NCI-H2227 treated with DMSO at 0.1 percent for 48 hours (cell line): ENCODE results near the gene CMTM8.

Experiments used
- DNase-seq: peaks from one replicate; lab custom pipeline; 2025; lab: John Stamatoyannopoulos, UW

CMTM8 gene

GRCh38 chr3:32229565-32229964 is 8.9 kb upstream of the CMTM8 start:
- no peak for DNase-seq

- DNase-seq = no peak
These were observed 2.1 kb upstream of the CMTM8 start for GRCh38 chr3:32236377-32236776.

- no peak for DNase-seq
These were observed 619 bp upstream of the CMTM8 start for GRCh38 chr3:32237670-32238452.

GRCh38 chr3:32239307-32240158 is 1.1 kb downstream of the CMTM8 start:
- DNase-seq = no peak

GRCh38 chr3:32240159-32240545 is 1.7 kb downstream of the CMTM8 start:
- DNase-seq = no peak

GRCh38 chr3:32241100-32241499 is 2.6 kb downstream of the CMTM8 start:
- no peak for DNase-seq

- DNase-seq = no peak
These were observed 5.0 kb downstream of the CMTM8 start for GRCh38 chr3:32243519-32243918.

- DNase-seq = no peak
These were observed 6.7 kb downstream of the CMTM8 start for GRCh38 chr3:32245200-32245599.

GRCh38 chr3:32246079-32246675 is 7.7 kb downstream of the CMTM8 start:
- no peak for DNase-seq

GRCh38 chr3:32249184-32249782 is 10.8 kb downstream of the CMTM8 start:
- DNase-seq = no peak

GRCh38 chr3:32254268-32254667 is 15.8 kb downstream of the CMTM8 start:
- no peak for DNase-seq

- no peak for DNase-seq
These were observed 16.9 kb downstream of the CMTM8 start for GRCh38 chr3:32255345-32255744.

GRCh38 chr3:32256206-32256605 is 17.7 kb downstream of the CMTM8 start:
- no peak for DNase-seq

- no peak for DNase-seq
These were observed 18.6 kb downstream of the CMTM8 start for GRCh38 chr3:32257042-32257441.

- no peak for DNase-seq
These were observed 19.4 kb downstream of the CMTM8 start for GRCh38 chr3:32257641-32258438.

- DNase-seq = no peak
These were observed 20.4 kb downstream of the CMTM8 start for GRCh38 chr3:32258869-32259268.

GRCh38 chr3:32261545-32261944 is 23.1 kb downstream of the CMTM8 start:
- no peak for DNase-seq

- DNase-seq = no peak
These were observed 23.7 kb downstream of the CMTM8 start for GRCh38 chr3:32262201-32262600.

GRCh38 chr3:32274306-32274705 is 35.8 kb downstream of the CMTM8 start:
- DNase-seq = no peak

GRCh38 chr3:32275506-32275905 is 37.0 kb downstream of the CMTM8 start:
- DNase-seq = no peak

- DNase-seq = no peak
These were observed 37.9 kb downstream of the CMTM8 start for GRCh38 chr3:32276279-32276841.
